ENCODE measurements around the gene CARNS1. TPM values are rescaled to one million over a fixed set of nuclear protein-coding genes. Genes with fewer than 3 reads are reported as not detected.

CARNS1 gene
- total RNA-seq, 1 donor from 2014 or later: 1.7 TPM

GRCh38 chr11:67387518-67387917, 28.0 kb upstream of the CARNS1 start:
- Histone ChIP-seq H3K27me3 (no peaks in the 10 kb centered on the region), H3K9me3 (no peaks in the 10 kb centered on the region), H3K27ac (no peak overlapping the region), H3K4me1 (peaks cover 14% of the 10 kb centered on the region), H3K36me3 (no peaks in the 10 kb centered on the region), H3K4me3 (no peak overlapping the region)
- no peak for DNase-seq (ENCODE audit: extremely low spot score in 2 of 2)
- TF ChIP-seq, protein P1, sequence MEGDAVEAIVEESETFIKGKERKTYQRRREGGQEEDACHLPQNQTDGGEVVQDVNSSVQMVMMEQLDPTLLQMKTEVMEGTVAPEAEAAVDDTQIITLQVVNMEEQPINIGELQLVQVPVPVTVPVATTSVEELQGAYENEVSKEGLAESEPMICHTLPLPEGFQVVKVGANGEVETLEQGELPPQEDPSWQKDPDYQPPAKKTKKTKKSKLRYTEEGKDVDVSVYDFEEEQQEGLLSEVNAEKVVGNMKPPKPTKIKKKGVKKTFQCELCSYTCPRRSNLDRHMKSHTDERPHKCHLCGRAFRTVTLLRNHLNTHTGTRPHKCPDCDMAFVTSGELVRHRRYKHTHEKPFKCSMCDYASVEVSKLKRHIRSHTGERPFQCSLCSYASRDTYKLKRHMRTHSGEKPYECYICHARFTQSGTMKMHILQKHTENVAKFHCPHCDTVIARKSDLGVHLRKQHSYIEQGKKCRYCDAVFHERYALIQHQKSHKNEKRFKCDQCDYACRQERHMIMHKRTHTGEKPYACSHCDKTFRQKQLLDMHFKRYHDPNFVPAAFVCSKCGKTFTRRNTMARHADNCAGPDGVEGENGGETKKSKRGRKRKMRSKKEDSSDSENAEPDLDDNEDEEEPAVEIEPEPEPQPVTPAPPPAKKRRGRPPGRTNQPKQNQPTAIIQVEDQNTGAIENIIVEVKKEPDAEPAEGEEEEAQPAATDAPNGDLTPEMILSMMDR (IDR thresholded peaks at IDR 0.05): no peak
- TF ChIP-seq POLR2A (IDR thresholded peaks at IDR 0.05) (no peak), POLR2AphosphoS5 (IDR thresholded peaks at IDR 0.05; ENCODE audit: insufficient read depth in 1 of 2, low read depth in 1 of 2) (no peak)
- intact Hi-C loops (cut with DNase I): no loop called here

DNA sequence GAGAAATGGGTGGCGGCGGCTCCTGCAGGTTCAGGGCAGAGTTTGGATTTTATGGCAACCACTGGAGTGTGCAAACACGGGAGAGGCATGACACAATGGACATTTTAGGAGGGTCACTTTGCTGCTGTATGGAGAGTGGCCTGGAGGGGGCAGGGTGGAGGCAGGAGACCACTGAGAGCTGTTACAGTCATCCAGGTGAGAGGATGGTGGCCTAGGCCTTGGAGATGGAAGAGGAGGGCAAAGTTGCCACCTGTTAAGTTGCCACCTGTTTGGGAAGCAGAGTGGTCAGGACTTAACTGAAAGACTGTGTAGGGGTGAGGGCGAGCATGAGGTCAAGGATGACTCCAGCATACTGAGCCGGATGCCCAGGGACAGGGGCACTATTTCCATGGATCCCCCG, 26.0 kb upstream of the CARNS1 start:
- intact Hi-C loops (cut with DNase I): no loop called here
- Histone ChIP-seq H3K36me3 (no peaks in the 10 kb centered on the region), H3K4me1 (peaks cover 19% of the 10 kb centered on the region), H3K27ac (no peak overlapping the region), H3K9me3 (no peaks in the 10 kb centered on the region), H3K27me3 (no peaks in the 10 kb centered on the region), H3K4me3 (no peak overlapping the region)
- no peak for TF ChIP-seq POLR2A (IDR thresholded peaks at IDR 0.05)
- TF ChIP-seq, protein P1 (IDR thresholded peaks at IDR 0.05): peak in 1 of 3 experiments; percentile 39
- no peak for DNase-seq (ENCODE audit: extremely low spot score in 2 of 2)

GRCh38 chr11:67390947-67391303, 24.6 kb upstream of the CARNS1 start:
- peak overlapping the region; percentile 80 for H3K27ac ChIP-seq
- peak overlapping the region; percentile 85 to 93 for H3K4me3 ChIP-seq
- H3K9me3 ChIP-seq: no peaks in the 10 kb centered on the region
- H3K27me3 ChIP-seq: no peaks in the 10 kb centered on the region
- H3K36me3 ChIP-seq: no peaks in the 10 kb centered on the region
- DNase-seq (ENCODE audit: extremely low spot score in 2 of 2): no peak
- intact Hi-C loops (cut with DNase I): loop anchor here (1.0 kb wide), 1 partner anchor 117 kb away; the partner anchor contains the start of gene CDK2AP2
- H3K4me1 ChIP-seq: peaks cover 19% of the 10 kb centered on the region
- TF ChIP-seq, protein P1 (IDR thresholded peaks at IDR 0.05): no peak
- TF ChIP-seq POLR2AphosphoS5 (IDR thresholded peaks at IDR 0.05; ENCODE audit: insufficient read depth in 1 of 2, low read depth in 1 of 2) (no peak), POLR2A (IDR thresholded peaks at IDR 0.05) (no peak)

GRCh38 chr11:67391304-67392182, 23.9 kb upstream of the CARNS1 start, which contains the start of gene RAD9A:
RAD9A (plus strand) TSS chr11:67391986; CDS start chr11:67392045, 59 bp downstream.
- TF ChIP-seq, protein P1 (IDR thresholded peaks at IDR 0.05): no peak
- TF ChIP-seq POLR2A (IDR thresholded peaks at IDR 0.05): peak in 1 of 2 donors; percentile 21
- TF ChIP-seq POLR2AphosphoS5 (IDR thresholded peaks at IDR 0.05; ENCODE audit: insufficient read depth in 1 of 2, low read depth in 1 of 2): peak; percentile 78 to 88
- peak in 1 of 2 donors; percentile 96 for DNase-seq (ENCODE audit: extremely low spot score in 2 of 2)
- Histone ChIP-seq H3K27me3 (no peaks in the 10 kb centered on the region), H3K9me3 (no peaks in the 10 kb centered on the region), H3K4me1 (peaks cover 20% of the 10 kb centered on the region), H3K27ac (peak within 1 kb of the TSS; percentile 80), H3K4me3 (peak within 1 kb of the TSS; percentile 85 to 93), H3K36me3 (no peaks in the 10 kb centered on the region)
- intact Hi-C loops (cut with DNase I): loop anchor here (1.0 kb wide), 1 partner anchor 117 kb away; the partner anchor contains the start of gene CDK2AP2
